AG09319 (cell line): ENCODE data around the gene LRFN4.

Experiments used
- DNase-seq: peaks from one replicate; pipeline ENCODE4 v3.0.0-alpha.2; 2010; ENCODE audit warnings: low read depth; ENCODE audit errors: extremely low read depth
- CTCF ChIP-seq: IDR thresholded peaks from 2 replicates; pipeline ENCODE4 v1.5.1; 2011; ENCODE audit warnings: low read depth, mild to moderate bottlenecking, inconsistent platforms, low read length, moderate library complexity

The LRFN4 gene

GRCh38 chr11:66901964-66902390 lies 45.1 kb downstream of the LRFN4 start:
- no peak for DNase-seq
- no peak for TF ChIP-seq CTCF

GRCh38 chr11:66902486-66903177 lies 45.8 kb downstream of the LRFN4 start:
- TF ChIP-seq CTCF, result no peak
- no peak for DNase-seq

- DNase-seq, result no peak
These were observed 47.2 kb downstream of the LRFN4 start for GRCh38 chr11:66904055-66904454.

GRCh38 chr11:66904561-66904960 lies 47.7 kb downstream of the LRFN4 start:
- no peak for TF ChIP-seq CTCF

More at GRCh38 chr11:66904055-66904454, 47.2 kb downstream of the LRFN4 start:
- TF ChIP-seq CTCF, result no peak

GRCh38 chr11:66904981-66905521 lies 48.2 kb downstream of the LRFN4 start:
- TF ChIP-seq CTCF, result no peak
- DNase-seq, result no peak

More at GRCh38 chr11:66904561-66904960, 47.7 kb downstream of the LRFN4 start:
- DNase-seq, result no peak

- TF ChIP-seq CTCF, result no peak
These were observed 48.8 kb downstream of the LRFN4 start for GRCh38 chr11:66905631-66906030.

GRCh38 chr11:66906061-66906733 lies 49.3 kb downstream of the LRFN4 start:
- no peak for DNase-seq
- TF ChIP-seq CTCF, result no peak

More at GRCh38 chr11:66905631-66906030, 48.8 kb downstream of the LRFN4 start:
- no peak for DNase-seq
